ENCODE data around the gene STPG3.

Gene STPG3

GRCh38 chr9:137221506-137222111, 29.5 kb upstream of the STPG3 start:
- FAIRE-seq (no peak), DNase-seq (ENCODE audit: insufficient read length, low spot score) (no peak)

GRCh38 chr9:137222190-137223077, 28.7 kb upstream of the STPG3 start, which contains the start of gene RNF208:
RNF208 (minus strand) TSS chr9:137222240; CDS start chr9:137221212, 1,028 bp downstream.
- FAIRE-seq = no peak

GRCh38 chr9:137223078-137223970, 27.8 kb upstream of the STPG3 start:
- DNase-seq (ENCODE audit: insufficient read length, low spot score) (peak; percentile 99), FAIRE-seq (peak; percentile 98)

More at GRCh38 chr9:137222190-137223077, 28.7 kb upstream of the STPG3 start, which contains the start of gene RNF208:
- peak; percentile 59 for DNase-seq (ENCODE audit: insufficient read length, low spot score)

- no peak for FAIRE-seq
Measured at GRCh38 chr9:137224830-137225694, 26.0 kb upstream of the STPG3 start, which contains the start of gene CYSRT1. CYSRT1 (plus strand) TSS chr9:137225174; CDS start chr9:137225622, 448 bp downstream.

GRCh38 chr9:137225699-137226331, 25.3 kb upstream of the STPG3 start:
- DNase-seq (ENCODE audit: insufficient read length, low spot score) (no peak), FAIRE-seq (no peak)

More at GRCh38 chr9:137224830-137225694, 26.0 kb upstream of the STPG3 start, which contains the start of gene CYSRT1:
- no peak for DNase-seq (ENCODE audit: insufficient read length, low spot score)

- FAIRE-seq = no peak
- no peak for DNase-seq (ENCODE audit: insufficient read length, low spot score)
Measured at GRCh38 chr9:137226338-137227053, 24.6 kb upstream of the STPG3 start.

GRCh38 chr9:137227054-137227852, 23.8 kb upstream of the STPG3 start, which contains the start of gene RNF224:
RNF224 (plus strand) TSS chr9:137227502; CDS start chr9:137228336, 834 bp downstream.
- DNase-seq (ENCODE audit: insufficient read length, low spot score) (peak; percentile 91), FAIRE-seq (peak; percentile 94)

GRCh38 chr9:137227853-137228505, 23.1 kb upstream of the STPG3 start:
- FAIRE-seq (no peak), DNase-seq (ENCODE audit: insufficient read length, low spot score) (no peak)

- DNase-seq (ENCODE audit: insufficient read length, low spot score) (no peak), FAIRE-seq (no peak)
Measured at GRCh38 chr9:137228506-137228967, 22.5 kb upstream of the STPG3 start.

- FAIRE-seq = no peak
Measured at GRCh38 chr9:137228968-137229896, 21.9 kb upstream of the STPG3 start.

GRCh38 chr9:137229903-137230704, 21.0 kb upstream of the STPG3 start:
- FAIRE-seq = no peak

More at GRCh38 chr9:137228968-137229896, 21.9 kb upstream of the STPG3 start:
- DNase-seq (ENCODE audit: insufficient read length, low spot score) = no peak

GRCh38 chr9:137230705-137231371, 20.2 kb upstream of the STPG3 start, which contains the start of gene SLC34A3:
SLC34A3 (plus strand) TSS chr9:137230901; CDS start chr9:137231703, 802 bp downstream.
- no peak for DNase-seq (ENCODE audit: insufficient read length, low spot score)
- FAIRE-seq = no peak

More at GRCh38 chr9:137229903-137230704, 21.0 kb upstream of the STPG3 start:
- no peak for DNase-seq (ENCODE audit: insufficient read length, low spot score)

GRCh38 chr9:137231372-137232039, 19.6 kb upstream of the STPG3 start:
- DNase-seq (ENCODE audit: insufficient read length, low spot score) (no peak), FAIRE-seq (no peak)

- no peak for DNase-seq (ENCODE audit: insufficient read length, low spot score)
- no peak for FAIRE-seq
Measured at GRCh38 chr9:137232101-137232500, 19.0 kb upstream of the STPG3 start.
